ENCODE results near the gene AMY1A.
"Not testable (repeated sequence)": the region's sequence is repeated elsewhere in the genome, so short reads cannot be mapped to it uniquely, and the experiment has no call there.

DNA sequence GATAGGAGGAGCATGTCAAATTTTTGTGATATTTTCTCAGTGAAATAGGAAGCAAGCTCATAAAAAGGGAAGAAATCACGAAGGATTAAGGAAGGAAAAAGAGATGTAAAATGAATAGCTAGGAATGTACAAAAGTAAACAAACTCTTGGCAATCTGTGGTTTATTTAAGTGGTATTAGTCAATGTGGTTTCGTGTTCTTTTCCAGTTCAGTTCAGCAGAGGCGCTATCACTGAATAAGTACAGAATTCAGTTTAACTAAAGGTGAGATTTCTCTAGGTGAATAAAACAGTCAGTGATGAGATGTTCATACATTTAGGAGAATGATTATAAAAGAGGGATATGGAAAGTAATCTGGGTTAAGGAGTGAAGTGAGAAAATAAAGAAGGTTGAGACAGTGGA, 11.7 kb upstream of the AMY1A start:
- TF ChIP-seq, protein P1, sequence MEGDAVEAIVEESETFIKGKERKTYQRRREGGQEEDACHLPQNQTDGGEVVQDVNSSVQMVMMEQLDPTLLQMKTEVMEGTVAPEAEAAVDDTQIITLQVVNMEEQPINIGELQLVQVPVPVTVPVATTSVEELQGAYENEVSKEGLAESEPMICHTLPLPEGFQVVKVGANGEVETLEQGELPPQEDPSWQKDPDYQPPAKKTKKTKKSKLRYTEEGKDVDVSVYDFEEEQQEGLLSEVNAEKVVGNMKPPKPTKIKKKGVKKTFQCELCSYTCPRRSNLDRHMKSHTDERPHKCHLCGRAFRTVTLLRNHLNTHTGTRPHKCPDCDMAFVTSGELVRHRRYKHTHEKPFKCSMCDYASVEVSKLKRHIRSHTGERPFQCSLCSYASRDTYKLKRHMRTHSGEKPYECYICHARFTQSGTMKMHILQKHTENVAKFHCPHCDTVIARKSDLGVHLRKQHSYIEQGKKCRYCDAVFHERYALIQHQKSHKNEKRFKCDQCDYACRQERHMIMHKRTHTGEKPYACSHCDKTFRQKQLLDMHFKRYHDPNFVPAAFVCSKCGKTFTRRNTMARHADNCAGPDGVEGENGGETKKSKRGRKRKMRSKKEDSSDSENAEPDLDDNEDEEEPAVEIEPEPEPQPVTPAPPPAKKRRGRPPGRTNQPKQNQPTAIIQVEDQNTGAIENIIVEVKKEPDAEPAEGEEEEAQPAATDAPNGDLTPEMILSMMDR (conservative IDR thresholded peaks at IDR 0.05), result not testable (repeated sequence)
- TF ChIP-seq ZFX (IDR thresholded peaks at IDR 0.05), result not testable (repeated sequence)

Data from C4-2B (cell line).